Brain microvascular endothelial cell (primary cell): ENCODE results near the gene HSPA14.
"Not testable (repeated sequence)": the region's sequence is repeated elsewhere in the genome, so short reads cannot be mapped to it uniquely, and the experiment has no call there.

Experiments
- DNase-seq: peaks from one replicate; pipeline ENCODE4 v3.0.0-alpha.2; 2020
- H3K27ac ChIP-seq: fragments of 250-450 bp; sonication (Bioruptor Pico); 2 replicates; pipeline ENCODE4 v1.5.1; 2020; ENCODE audit warnings: mild to moderate bottlenecking, moderate library complexity
- H3K27me3 ChIP-seq: fragments of 250-450 bp; sonication (Bioruptor Pico); replicated peaks from 2 replicates; pipeline ENCODE4 v1.5.1; 2020; ENCODE audit warnings: mild to moderate bottlenecking
- H3K36me3 ChIP-seq: fragments of 250-450 bp; sonication (Bioruptor Pico); replicated peaks from 2 replicates; pipeline ENCODE4 v1.5.1; 2020; ENCODE audit warnings: mild to moderate bottlenecking
- H3K4me3 ChIP-seq: 2 replicates; pipeline ENCODE4 v1.5.1; 2011; ENCODE audit warnings: low read depth, mild to moderate bottlenecking, control low read depth, low read length, moderate library complexity
- CTCF ChIP-seq: IDR thresholded peaks from 2 replicates; pipeline ENCODE4 v1.5.1; 2011; ENCODE audit warnings: low read depth, mild to moderate bottlenecking, moderate library complexity, low read length, control low read depth, inconsistent platforms; ENCODE audit errors: missing control alignments
- in situ Hi-C: cut with HindIII; loops from 2 replicates; pipeline ENCODE4 v1.10.0; 2017; ENCODE audit warnings: low sequenced_read_pairs, low pct_ligation_motif_present

The HSPA14 gene

GRCh38 chr10:14904864-14905263, 66.8 kb downstream of the HSPA14 start:
- H3K27ac ChIP-seq, result no peak overlapping the region
- no peak overlapping the region for H3K4me3 ChIP-seq
- peaks cover 12% of the 10 kb centered on the region for H3K36me3 ChIP-seq
- no peak for TF ChIP-seq CTCF
- H3K27me3 ChIP-seq, result no peaks in the 10 kb centered on the region
- in situ Hi-C loops, result no loop called here
- no peak for DNase-seq

- in situ Hi-C loops, result no loop called here
- TF ChIP-seq CTCF, result no peak
- Histone ChIP-seq H3K4me3 (no peak overlapping the region), H3K36me3 (peaks cover 14% of the 10 kb centered on the region), H3K27ac (no peak overlapping the region), H3K27me3 (no peaks in the 10 kb centered on the region)
- DNase-seq, result no peak
These were observed 67.8 kb downstream of the HSPA14 start for GRCh38 chr10:14905890-14906289.

GRCh38 chr10:14906765-14907164, 68.7 kb downstream of the HSPA14 start:
- in situ Hi-C loops, result no loop called here
- Histone ChIP-seq H3K36me3 (peaks cover 15% of the 10 kb centered on the region), H3K27ac (no peak overlapping the region), H3K27me3 (no peaks in the 10 kb centered on the region), H3K4me3 (no peak overlapping the region)
- no peak for TF ChIP-seq CTCF
- no peak for DNase-seq

- DNase-seq, H3K4me3 ChIP-seq, in situ Hi-C loops, H3K27ac ChIP-seq, H3K27me3 ChIP-seq: not testable (repeated sequence)
- H3K36me3 ChIP-seq, result peaks cover 21% of the 10 kb centered on the region
These were observed 69.5 kb downstream of the HSPA14 start for GRCh38 chr10:14907591-14907990.

GRCh38 chr10:14909101-14909500, 71.0 kb downstream of the HSPA14 start:
- H3K27ac ChIP-seq, result no peak overlapping the region
- H3K4me3 ChIP-seq, result no peak overlapping the region
- H3K27me3 ChIP-seq, result no peaks in the 10 kb centered on the region
- H3K36me3 ChIP-seq, result peaks cover 30% of the 10 kb centered on the region
- no peak for TF ChIP-seq CTCF
- no peak for DNase-seq
- in situ Hi-C loops, result no loop called here

GRCh38 chr10:14910953-14911352, 72.8 kb downstream of the HSPA14 start:
- in situ Hi-C loops, result no loop called here
- DNase-seq, result no peak
- H3K27ac ChIP-seq, result no peak overlapping the region
- H3K36me3 ChIP-seq, result peaks cover 36% of the 10 kb centered on the region
- no peak for TF ChIP-seq CTCF
- H3K4me3 ChIP-seq, result no peak overlapping the region
- no peaks in the 10 kb centered on the region for H3K27me3 ChIP-seq
